ENCODE results near the gene ZNF200. TPM values are rescaled to one million over a fixed set of nuclear protein-coding genes. Genes with fewer than 3 reads are reported as not detected.
"Not testable (repeated sequence)": the region's sequence is repeated elsewhere in the genome, so short reads cannot be mapped to it uniquely, and the experiment has no call there.

The ZNF200 gene
- total RNA-seq, 4 donors from 2014 or later, result 4.3 to 10.1 (median 4.6) TPM

- intact Hi-C loops (cut with DNase I), result no loop called here
- TF ChIP-seq POLR2A (IDR thresholded peaks at IDR 0.05) (no peak), CTCF (IDR thresholded peaks at IDR 0.05) (no peak)
- WGBS, 2 donors, result 91 to 92% methylated on average over 6 of the region's 6 CpGs
Observed at GRCh38 chr16:3281222-3281820, 46.4 kb upstream of the ZNF200 start.

GRCh38 chr16:3276679-3277078 lies 41.7 kb upstream of the ZNF200 start:
- WGBS, 2 donors, result 82 to 84% methylated on average over 5 of the region's 5 CpGs
- Histone ChIP-seq H3K27ac (no peak overlapping the region), H3K36me3 (no peaks in the 10 kb centered on the region), H3K27me3 (peaks cover 0 to 9% (median 0%) of the 10 kb centered on the region in 4 donors), H3K9me3 (peaks cover 0 to 5% (median 1%) of the 10 kb centered on the region in 3 donors), H3K4me3 (no peak overlapping the region), H3K4me1 (peaks cover 0 to 2% (median 0%) of the 10 kb centered on the region in 3 donors)
- DNase-seq, result no peak
- intact Hi-C loops (cut with DNase I), result no loop called here
- TF ChIP-seq CTCF (IDR thresholded peaks at IDR 0.05) (no peak), POLR2A (IDR thresholded peaks at IDR 0.05) (no peak)

More at GRCh38 chr16:3281222-3281820, 46.4 kb upstream of the ZNF200 start:
- Histone ChIP-seq H3K9me3 (peaks cover 0 to 8% (median 7%) of the 10 kb centered on the region in 3 donors), H3K27ac (no peak overlapping the region), H3K4me3 (no peak overlapping the region), H3K36me3 (peaks cover 8 to 17% (median 9%) of the 10 kb centered on the region in 3 donors), H3K4me1 (peaks cover 14 to 37% (median 16%) of the 10 kb centered on the region in 3 donors), H3K27me3 (peaks cover 0 to 9% (median 0%) of the 10 kb centered on the region in 4 donors)
- no peak for DNase-seq

- intact Hi-C loops (cut with DNase I), result no loop called here
- Histone ChIP-seq H3K36me3 (no peaks in the 10 kb centered on the region), H3K9me3 (peaks cover 0 to 6% (median 5%) of the 10 kb centered on the region in 3 donors), H3K4me1 (no peaks in the 10 kb centered on the region), H3K27ac (no peak overlapping the region), H3K4me3 (no peak overlapping the region), H3K27me3 (peaks cover 0 to 9% (median 0%) of the 10 kb centered on the region in 4 donors)
- TF ChIP-seq POLR2A (IDR thresholded peaks at IDR 0.05) (no peak), CTCF (IDR thresholded peaks at IDR 0.05) (no peak)
- DNase-seq, result no peak
Observed at GRCh38 chr16:3274947-3275346, 40.0 kb upstream of the ZNF200 start.

- Histone ChIP-seq H3K4me3 (no peak overlapping the region), H3K9me3 (peaks cover 0 to 6% (median 5%) of the 10 kb centered on the region in 3 donors), H3K4me1 (no peaks in the 10 kb centered on the region), H3K36me3 (no peaks in the 10 kb centered on the region), H3K27ac (no peak overlapping the region), H3K27me3 (peaks cover 0 to 9% (median 0%) of the 10 kb centered on the region in 4 donors)
- intact Hi-C loops (cut with DNase I), result no loop called here
- DNase-seq, result no peak
- WGBS, 2 donors, result 52 to 79% methylated on average over 4 of the region's 4 CpGs
- no peak for TF ChIP-seq CTCF (IDR thresholded peaks at IDR 0.05)
- TF ChIP-seq POLR2A (IDR thresholded peaks at IDR 0.05), result no peak
Observed at GRCh38 chr16:3274490-3274889, 39.5 kb upstream of the ZNF200 start.

- H3K4me3 ChIP-seq; H3K27ac ChIP-seq; DNase-seq; intact Hi-C loops (cut with DNase I); H3K27me3 ChIP-seq: not testable (repeated sequence)
- Histone ChIP-seq H3K36me3 (peaks cover 0 to 29% (median under 1%) of the 10 kb centered on the region in 3 donors), H3K9me3 (peaks cover 0 to 11% (median 5%) of the 10 kb centered on the region in 3 donors), H3K4me1 (peaks cover 0 to 10% (median 0%) of the 10 kb centered on the region in 3 donors)
- WGBS, 2 donors, result no CpG with 5 or more reads among the region's 22 CpGs
Observed at GRCh38 chr16:3271281-3271680, 36.3 kb upstream of the ZNF200 start.

GRCh38 chr16:3270718-3271117 lies 35.8 kb upstream of the ZNF200 start:
- H3K4me1 ChIP-seq, result peaks cover 0 to 16% (median 0%) of the 10 kb centered on the region in 3 donors
- DNase-seq; intact Hi-C loops (cut with DNase I); H3K27me3 ChIP-seq; H3K4me3 ChIP-seq; H3K27ac ChIP-seq: not testable (repeated sequence)
- WGBS, 2 donors, result 75 to 82% methylated on average over 4 to 5 of the region's 5 CpGs
- H3K36me3 ChIP-seq, result peaks cover 0 to 35% (median 6%) of the 10 kb centered on the region in 3 donors
- peaks cover 0 to 14% (median 6%) of the 10 kb centered on the region in 3 donors for H3K9me3 ChIP-seq
